Right renal pelvis (tissue), 4 donors: ENCODE measurements around the gene CLRN1. TPM values are rescaled to one million over a fixed set of nuclear protein-coding genes. Genes with fewer than 3 reads are reported as not detected.
A peak's percentile ranks its signal among the peaks of the same experiment; 100 is the strongest.

Experiments
- DNase-seq, 4 donors: peaks; one replicate each; pipeline ENCODE4 v3.0.0-alpha.2; 2013; ENCODE audit warnings: low read depth in 4 of 4, low spot score in 3 of 4, missing footprints in 1 of 4
- polyA plus RNA-seq, 4 donors: library from polyadenylated mRNA; unstranded; fragments of 120-200 nt; gene quantifications; one replicate each; pipeline ENCODE4 v1.2.1, GENCODE V29; 2013; ENCODE audit not compliant: insufficient read length in 4 of 4

CLRN1 gene
- polyA plus RNA-seq, 4 donors = not detected

DNA sequence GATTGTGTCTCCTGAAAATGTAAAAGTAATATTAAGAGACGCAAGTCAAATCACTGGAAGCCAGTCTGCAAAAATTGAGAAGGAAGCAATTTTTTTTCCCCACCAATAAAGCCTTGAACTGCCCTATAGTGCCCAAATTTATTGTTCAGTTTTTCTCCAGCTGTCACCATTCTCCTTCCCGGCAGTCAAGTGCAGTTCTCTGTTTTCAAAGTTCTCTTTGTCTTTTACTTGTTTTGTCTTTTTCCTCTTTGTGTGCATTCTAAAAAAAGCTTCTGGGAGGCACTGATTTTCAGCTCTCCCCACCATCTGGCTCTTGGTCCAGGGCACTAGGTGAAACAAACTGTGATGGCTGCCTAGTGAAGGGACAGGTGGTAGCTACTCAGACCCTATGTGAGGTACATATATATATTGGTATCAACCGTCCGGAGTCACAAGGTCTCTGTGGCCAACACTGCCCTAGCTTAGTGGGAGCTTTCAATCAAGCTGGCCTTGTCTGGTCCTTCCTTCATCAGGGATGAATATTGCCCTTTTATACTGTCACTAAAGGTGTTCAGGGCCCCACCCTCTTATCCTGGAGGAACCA, 6.1 kb upstream of the CLRN1 start:
- DNase-seq = no peak

DNA sequence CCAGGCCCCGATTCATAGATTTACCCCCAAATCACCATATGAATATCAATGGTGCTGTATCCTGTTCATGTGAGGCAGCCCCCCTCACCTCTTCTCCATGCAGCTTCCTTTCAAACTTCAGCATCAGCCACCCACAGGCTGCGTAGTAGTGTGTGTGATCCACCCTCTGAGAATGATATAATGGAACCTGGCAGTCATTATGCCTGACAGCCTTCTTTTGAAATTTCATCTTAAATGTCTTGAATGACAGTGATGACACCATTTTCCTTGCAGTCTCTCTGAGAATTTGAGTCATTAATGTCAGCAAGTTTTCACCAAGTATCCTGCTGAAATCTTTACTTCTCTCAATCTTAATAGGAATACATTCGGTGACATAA, 3.5 kb upstream of the CLRN1 start:
- no peak for DNase-seq

- DNase-seq = no peak
Measured at GRCh38 chr3:150975086-150975991, 2.8 kb upstream of the CLRN1 start.

DNA sequence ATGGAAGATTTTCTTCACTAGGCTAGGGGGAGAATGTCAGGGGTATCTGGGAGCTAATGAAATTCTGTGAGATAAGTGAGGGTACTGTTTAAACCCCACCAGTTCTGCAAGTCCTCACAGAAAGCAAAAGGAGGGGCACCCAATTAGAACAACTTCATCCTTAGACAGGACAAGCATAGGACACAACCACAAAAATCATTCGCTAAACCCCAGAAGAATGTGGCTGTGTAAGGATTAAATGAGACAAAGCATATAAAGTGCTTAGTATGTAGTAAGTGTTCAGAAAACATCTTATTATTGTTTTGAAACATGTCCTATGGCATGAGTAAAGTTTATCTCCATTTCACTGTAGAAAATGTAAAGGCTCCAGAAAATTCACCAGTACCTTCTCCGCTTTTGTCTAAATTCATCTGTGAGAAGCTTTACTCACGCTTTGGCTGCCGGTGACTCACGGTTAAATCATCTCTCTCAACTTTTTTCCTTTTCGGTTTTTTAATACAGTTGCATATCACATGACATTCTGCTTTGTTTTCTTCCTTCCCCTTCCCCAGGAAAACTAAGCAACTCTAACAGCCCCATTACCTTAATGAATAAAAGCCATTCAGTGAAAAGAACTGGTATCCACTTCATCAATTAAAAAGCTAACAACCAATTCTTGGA, 1.7 kb downstream of the CLRN1 start:
- DNase-seq = no peak

DNA sequence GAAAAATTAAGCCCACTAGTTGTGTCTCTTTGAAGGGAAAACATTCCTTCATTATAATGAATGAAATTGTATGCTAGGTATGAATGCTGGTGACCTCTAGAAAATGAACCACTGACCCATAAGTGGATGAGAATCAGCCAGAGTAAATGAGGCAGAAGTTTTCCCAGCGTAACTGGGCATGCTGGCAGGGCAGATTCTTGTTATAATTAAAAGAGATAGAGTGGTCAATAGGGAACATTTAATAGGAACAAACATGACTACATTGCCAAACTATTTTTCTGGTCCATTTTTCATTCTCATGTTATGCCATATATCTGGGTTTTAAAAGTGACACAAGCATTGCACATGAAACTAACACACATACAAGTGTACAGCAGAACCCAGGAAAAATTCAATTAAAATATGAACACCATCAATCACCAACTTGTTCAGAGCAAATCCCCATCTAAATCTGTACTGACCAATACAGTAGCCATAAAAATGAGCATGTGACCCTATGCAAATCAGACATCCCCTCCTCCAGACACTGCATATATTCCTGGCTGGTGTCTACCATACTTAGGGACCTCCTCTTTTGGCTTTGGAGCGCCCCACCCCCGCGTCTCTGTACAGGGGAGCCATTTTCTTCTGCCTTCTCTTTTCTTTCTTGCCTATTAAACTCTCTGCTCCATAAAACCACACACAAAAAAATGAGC, 4.0 kb downstream of the CLRN1 start:
- DNase-seq = no peak

- DNase-seq = no peak
Measured at GRCh38 chr3:150965436-150965835, 7.1 kb downstream of the CLRN1 start.

DNA sequence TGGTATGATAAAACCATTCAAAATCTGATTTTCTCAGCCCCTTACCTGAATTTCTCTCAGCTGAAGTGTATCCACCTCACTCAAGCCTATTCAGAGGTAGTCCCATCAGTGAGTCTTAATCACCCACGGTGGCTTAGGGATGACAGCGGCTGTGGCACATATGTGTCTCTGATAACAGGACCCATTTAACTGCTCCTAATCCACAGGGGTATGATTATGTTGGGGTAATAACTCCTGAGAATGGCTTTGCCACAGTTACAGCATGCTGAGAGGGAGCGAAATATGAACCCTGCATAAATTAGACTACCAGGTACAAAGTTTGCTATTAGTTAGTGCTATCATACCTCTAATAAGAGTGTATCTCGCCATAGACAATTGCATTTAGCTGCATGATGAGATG, 10.6 kb downstream of the CLRN1 start:
- no peak for DNase-seq

DNA sequence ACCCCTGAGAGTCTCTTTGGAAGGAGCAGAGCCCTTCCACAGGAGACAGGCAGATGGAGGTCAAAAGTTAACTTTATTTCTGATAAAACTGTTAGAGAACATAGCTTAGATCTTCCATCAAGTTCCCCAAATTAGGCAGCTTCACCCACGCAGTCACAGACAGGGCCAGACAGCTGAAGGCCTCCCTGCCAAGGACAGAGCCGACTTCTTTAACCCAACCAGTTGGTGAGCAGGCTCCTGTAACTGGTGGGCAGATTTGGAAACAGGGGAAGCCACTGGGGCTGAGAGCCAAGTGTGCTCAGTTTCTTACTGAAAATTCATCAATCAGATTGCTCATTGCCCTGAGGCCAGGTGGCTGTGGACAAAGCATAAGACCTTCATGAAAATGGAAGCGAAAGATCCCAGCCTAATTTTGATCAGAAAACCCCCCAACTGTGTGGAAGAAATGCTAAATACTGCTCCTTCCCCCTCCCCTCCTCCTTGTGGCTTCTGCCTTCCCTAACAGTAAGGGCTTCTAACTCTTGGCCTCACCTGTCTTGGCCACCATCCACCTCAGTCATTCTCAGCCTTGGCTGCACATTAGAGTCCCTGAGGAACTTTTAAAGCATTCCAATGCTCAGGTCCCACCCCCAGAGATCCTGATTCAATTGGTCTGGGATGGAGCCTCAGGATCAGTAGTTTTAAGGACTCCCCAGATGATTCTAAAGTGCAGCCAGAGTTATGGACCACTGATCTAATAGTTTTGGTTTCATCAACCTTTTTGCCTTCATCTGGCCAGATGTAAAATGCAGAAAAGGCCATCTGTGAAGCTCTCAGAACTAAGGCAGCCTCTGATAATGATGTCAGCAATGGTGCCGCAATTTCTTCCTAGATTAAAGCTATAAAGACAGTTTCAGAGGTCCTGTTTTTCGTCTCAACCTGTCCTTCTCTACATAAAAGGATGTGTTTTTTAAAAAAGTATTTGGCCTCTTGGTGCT, 11.5 kb downstream of the CLRN1 start:
- no peak for DNase-seq

DNA sequence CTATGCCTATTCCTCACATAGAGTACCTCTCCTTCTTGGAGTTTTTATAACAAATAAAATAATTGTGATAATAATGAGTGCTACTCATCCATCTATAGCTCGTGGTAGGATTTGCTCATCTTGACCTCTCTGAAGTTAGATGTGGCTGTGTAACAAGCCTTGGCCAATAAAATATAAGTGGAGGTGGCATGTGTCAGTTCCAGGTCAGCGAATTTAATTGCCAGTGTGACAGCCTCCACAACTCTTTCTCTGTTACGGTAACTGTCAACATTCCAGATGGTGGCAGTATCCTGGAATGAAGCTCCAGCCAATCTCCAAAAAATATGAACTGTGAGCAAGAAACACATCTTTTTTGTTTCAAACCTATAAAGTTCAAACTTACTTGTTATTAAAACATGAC, 13.8 kb downstream of the CLRN1 start:
- peak; percentile 44 to 70 (median 58) for DNase-seq

- DNase-seq = no peak
Measured at GRCh38 chr3:150956376-150956775, 16.2 kb downstream of the CLRN1 start.

DNA sequence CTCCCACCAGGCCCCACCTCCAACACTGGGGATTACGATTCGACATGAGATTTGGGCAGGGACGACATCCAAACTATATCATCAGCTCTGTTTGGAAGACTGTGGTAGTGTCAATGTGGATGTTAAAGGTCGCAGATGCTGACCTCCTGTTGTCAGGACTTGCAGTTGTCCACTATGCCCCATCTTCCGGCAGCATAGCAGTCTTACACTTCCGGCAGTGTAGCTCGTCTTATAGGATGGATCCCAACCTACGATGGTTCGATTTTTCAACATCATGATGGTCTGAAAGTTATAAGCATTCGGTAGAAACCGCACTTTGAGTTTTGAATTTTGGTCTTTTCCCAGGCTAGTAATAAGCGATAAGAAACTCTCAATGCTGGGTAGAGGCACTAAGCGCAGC, 20.6 kb downstream of the CLRN1 start:
- DNase-seq = no peak

- DNase-seq = no peak
Measured at GRCh38 chr3:150945226-150946032, 27.1 kb downstream of the CLRN1 start.

- no peak for DNase-seq
Measured at GRCh38 chr3:150942221-150942620, 30.3 kb downstream of the CLRN1 start.

- no peak for DNase-seq
Measured at GRCh38 chr3:150936693-150937092, 35.8 kb downstream of the CLRN1 start.

DNA sequence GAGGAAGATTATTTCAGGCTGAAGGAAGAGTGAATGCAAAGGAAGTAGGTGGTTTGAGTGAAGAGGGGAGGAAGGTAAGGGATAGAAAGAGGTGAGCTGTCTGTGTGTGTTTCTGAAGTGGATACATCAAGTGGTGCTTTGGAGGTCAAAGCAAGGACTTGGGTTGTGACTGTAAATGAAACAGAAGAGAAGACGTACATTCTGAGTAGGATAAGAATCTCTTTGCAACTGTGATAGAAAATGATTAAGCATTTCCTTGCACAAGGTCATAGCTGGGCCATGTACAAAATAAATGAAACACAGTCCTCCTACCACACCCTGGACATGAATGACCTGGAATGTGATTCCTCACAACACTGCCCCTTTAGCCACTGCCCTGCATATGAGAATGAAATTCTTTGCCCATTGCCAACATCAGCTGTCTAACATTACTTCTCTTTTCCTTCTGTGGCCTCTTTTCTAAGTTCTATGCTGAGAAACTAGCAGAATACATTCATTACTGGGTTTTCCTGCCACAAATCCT, 39.0 kb downstream of the CLRN1 start:
- DNase-seq = no peak

DNA sequence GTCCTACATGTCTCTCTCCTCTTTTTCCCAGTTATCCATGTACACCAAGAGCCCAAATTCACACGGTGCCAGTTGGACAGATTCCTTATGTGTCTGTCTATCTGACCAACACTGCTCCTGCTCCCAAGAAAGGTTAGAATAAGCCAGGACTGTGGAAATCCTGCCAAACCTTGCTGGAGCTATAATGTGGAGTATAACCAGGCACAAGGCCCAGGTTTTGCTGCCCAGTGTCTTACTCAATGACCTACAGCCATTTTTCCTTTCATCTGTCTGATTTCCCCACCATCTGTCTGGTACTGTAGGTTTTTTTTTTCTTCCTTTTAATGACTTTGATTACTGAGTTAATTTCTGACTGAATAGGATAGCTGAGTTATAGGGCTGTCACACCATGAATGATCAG, 40.8 kb downstream of the CLRN1 start:
- DNase-seq = no peak

- DNase-seq = no peak
Measured at GRCh38 chr3:150930839-150931238, 41.7 kb downstream of the CLRN1 start.

DNA sequence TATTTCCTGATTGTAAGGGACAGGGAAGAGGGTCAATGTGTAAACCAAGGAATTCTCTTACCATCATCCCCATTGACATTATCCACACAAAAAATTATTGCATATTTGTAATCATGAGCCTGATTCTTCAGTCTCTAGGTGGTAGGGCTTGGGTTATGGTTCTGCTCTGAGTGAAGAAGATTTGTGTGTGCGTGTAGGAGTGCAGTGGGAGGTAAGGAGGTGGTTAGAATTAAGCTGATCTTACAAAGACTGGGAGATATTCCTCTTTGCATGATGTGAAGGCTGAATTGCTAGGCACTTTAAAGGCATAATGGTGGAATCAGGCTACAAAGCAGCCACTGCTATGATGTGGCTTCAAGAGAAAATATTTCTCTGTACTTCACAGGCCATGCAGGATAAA, 44.3 kb downstream of the CLRN1 start:
- no peak for DNase-seq

GRCh38 chr3:150926328-150926727, 46.2 kb downstream of the CLRN1 start:
- no peak for DNase-seq
